ENCODE data around the gene SSH2. TPM values are rescaled to one million over a fixed set of nuclear protein-coding genes. Genes with fewer than 3 reads are reported as not detected.
A peak's percentile ranks its signal among the peaks of the same experiment; 100 is the strongest.

SSH2 gene
- total RNA-seq, 2 experiments from 2014 or later = 37.5 to 43.5 TPM

DNA sequence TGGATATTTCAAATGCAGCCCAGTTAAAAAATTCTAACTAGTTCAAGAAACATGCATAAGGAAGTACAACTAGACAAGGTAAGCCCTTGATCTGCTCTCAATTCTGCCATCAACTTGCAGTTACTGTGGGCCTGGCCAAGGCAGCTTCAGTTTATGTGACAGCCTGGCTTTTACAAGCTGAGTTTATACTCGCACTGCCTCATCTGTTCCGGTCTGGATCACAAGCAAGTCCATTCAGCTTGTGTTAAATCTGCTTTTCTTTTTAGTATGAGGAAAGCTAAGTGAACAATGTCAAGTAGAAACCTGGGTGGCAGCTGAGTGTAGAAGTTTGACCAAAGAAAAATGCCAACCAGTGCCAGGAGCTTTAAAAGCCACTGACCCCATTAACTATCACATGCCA, 230.7 kb downstream of the SSH2 start:
- no peaks in the 10 kb centered on the region for H3K9me3 Mint-ChIP-seq
- no peak overlapping the region for H3K4me3 Mint-ChIP-seq
- DNase-seq = no peak
- TF ChIP-seq, protein P1, sequence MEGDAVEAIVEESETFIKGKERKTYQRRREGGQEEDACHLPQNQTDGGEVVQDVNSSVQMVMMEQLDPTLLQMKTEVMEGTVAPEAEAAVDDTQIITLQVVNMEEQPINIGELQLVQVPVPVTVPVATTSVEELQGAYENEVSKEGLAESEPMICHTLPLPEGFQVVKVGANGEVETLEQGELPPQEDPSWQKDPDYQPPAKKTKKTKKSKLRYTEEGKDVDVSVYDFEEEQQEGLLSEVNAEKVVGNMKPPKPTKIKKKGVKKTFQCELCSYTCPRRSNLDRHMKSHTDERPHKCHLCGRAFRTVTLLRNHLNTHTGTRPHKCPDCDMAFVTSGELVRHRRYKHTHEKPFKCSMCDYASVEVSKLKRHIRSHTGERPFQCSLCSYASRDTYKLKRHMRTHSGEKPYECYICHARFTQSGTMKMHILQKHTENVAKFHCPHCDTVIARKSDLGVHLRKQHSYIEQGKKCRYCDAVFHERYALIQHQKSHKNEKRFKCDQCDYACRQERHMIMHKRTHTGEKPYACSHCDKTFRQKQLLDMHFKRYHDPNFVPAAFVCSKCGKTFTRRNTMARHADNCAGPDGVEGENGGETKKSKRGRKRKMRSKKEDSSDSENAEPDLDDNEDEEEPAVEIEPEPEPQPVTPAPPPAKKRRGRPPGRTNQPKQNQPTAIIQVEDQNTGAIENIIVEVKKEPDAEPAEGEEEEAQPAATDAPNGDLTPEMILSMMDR (IDR thresholded peaks at IDR 0.05) = no peak
- POLR2A ChIA-PET = interaction anchor here (1.0 to 1.7 kb wide), 2 partner anchors 60 to 82 kb away, joined by 3 to 5 read pairs; no protein-coding TSS in a partner anchor
- CTCF ChIA-PET = interaction anchor here (0.7 to 1.3 kb wide), 10 partner anchors 8 to 86 kb away, joined by 3 to 7 read pairs (median 3); no protein-coding TSS in a partner anchor
- H3K27me3 Mint-ChIP-seq = no peaks in the 10 kb centered on the region
- H3K27ac Mint-ChIP-seq = peak overlapping the region; percentile 7
- intact Hi-C loops (cut with micrococcal nuclease) = no loop called here
- peaks cover 23% of the 10 kb centered on the region for H3K4me1 Mint-ChIP-seq (ENCODE audit: low read depth)
- peaks cover 38% of the 10 kb centered on the region for H3K36me3 Mint-ChIP-seq (ENCODE audit: low read depth)
- no peak for ATAC-seq

DNA sequence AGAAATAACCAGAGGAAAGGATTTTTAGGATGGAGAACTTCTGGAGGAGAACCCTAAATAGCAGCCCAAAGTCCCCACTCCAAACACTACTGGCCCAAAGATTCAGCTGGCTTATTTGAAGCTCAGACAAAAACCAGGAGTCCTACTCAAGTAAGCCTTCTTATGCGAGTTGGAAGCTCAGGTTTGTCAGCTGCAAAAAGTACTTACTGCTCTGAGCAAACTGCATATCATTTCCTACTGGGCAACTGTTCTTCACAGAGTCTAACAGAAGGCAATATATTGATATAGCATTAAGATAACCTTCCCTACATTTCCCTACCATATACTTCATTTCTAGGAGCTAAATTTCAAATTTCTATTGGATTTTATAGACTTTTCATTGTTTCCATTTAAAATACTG, 231.2 kb downstream of the SSH2 start:
- intact Hi-C loops (cut with micrococcal nuclease) = no loop called here
- DNase-seq (no peak), ATAC-seq (no peak)
- CTCF ChIA-PET = interaction anchor here (0.7 to 1.3 kb wide), 6 partner anchors 10 to 86 kb away, joined by 3 to 7 read pairs (median 3); no protein-coding TSS in a partner anchor
- peaks cover 41% of the 10 kb centered on the region for H3K36me3 Mint-ChIP-seq (ENCODE audit: low read depth)
- no peak overlapping the region for H3K4me3 Mint-ChIP-seq
- TF ChIP-seq, protein P1 (IDR thresholded peaks at IDR 0.05) = no peak
- no peaks in the 10 kb centered on the region for H3K9me3 Mint-ChIP-seq
- POLR2A ChIA-PET = interaction anchor here (1.7 kb wide), 1 partner anchor 82 kb away, joined by 5 read pairs; no protein-coding TSS in a partner anchor
- H3K27me3 Mint-ChIP-seq = no peaks in the 10 kb centered on the region
- H3K27ac Mint-ChIP-seq = no peak overlapping the region
- peaks cover 22% of the 10 kb centered on the region for H3K4me1 Mint-ChIP-seq (ENCODE audit: low read depth)

DNA sequence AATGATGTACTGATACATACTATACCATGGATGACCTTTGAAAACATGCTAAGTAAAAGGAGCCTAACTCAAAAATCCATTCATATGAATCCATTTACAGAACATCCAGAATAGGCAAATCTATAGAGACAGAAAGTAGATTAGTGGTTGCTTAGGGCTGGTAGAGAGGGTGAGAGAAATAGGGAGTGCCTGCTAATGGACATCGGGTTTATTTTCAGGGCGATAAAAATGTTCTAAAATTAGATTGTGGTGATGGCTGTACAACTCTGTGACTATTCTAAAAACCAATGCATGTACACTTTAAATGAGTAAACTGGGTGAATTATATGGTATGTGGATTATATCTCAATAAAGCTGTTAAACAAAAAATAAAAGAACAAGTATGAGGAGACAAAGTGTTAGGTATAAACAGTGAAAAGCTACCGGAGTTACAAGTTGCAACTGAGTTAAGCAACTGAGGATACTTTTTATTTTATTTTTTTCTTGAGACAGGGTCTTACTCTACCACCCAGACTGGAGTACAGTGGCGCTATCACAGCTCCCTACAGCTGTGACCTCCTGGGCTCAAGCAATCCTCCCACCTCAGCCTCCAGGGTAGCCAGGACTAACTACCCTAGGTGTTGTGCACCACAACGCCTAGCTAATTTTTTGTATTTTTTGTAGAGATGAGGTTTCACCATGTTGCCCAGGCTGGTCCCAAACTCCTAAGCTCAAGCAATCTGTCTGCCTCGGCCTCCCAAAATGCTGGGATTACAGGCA, 231.8 kb downstream of the SSH2 start:
- Mint-ChIP-seq H3K4me1 (ENCODE audit: low read depth) (peaks cover 24% of the 10 kb centered on the region), H3K9me3 (no peaks in the 10 kb centered on the region), H3K4me3 (no peak overlapping the region), H3K27ac (peak overlapping the region; percentile 57), H3K27me3 (no peaks in the 10 kb centered on the region), H3K36me3 (ENCODE audit: low read depth) (peaks cover 42% of the 10 kb centered on the region)
- CTCF ChIA-PET = interaction anchor here (0.7 to 1.3 kb wide), 4 partner anchors 10 to 83 kb away, joined by 3 to 7 read pairs (median 4); no protein-coding TSS in a partner anchor
- POLR2A ChIA-PET = interaction anchor here (1.7 kb wide), 1 partner anchor 81 kb away, joined by 5 read pairs; no protein-coding TSS in a partner anchor
- TF ChIP-seq, protein P1 (IDR thresholded peaks at IDR 0.05) = no peak
- intact Hi-C loops (cut with micrococcal nuclease) = no loop called here
- no peak for DNase-seq
- no peak for ATAC-seq

DNA sequence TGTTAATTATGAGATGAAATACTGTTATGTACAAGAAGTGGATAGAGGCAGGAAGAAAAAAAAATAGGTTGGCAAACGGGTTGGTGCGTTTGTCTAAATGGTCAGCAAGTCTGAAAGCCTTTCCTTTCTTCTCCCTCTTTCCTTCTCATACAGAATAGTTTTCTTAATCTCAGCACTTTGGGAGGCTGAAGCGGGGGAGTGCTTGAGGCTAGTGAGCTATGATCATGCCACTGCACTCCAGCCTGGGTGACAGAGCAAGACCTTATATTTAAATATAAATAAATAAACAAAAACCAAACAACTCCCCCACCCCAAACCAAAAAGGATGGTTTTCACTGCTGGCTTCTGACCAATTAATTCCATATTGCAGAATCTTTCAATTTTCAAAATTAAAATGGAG, 232.7 kb downstream of the SSH2 start:
- TF ChIP-seq, protein P1 (IDR thresholded peaks at IDR 0.05) = no peak
- Mint-ChIP-seq H3K36me3 (ENCODE audit: low read depth) (peaks cover 38% of the 10 kb centered on the region), H3K9me3 (no peaks in the 10 kb centered on the region), H3K4me3 (no peak overlapping the region), H3K27ac (no peak overlapping the region), H3K27me3 (no peaks in the 10 kb centered on the region), H3K4me1 (ENCODE audit: low read depth) (peaks cover 27% of the 10 kb centered on the region)
- no peak for DNase-seq
- no peak for ATAC-seq
- ChIA-PET POLR2A (no interaction called here), CTCF (no interaction called here)
- intact Hi-C loops (cut with micrococcal nuclease) = no loop called here

DNA sequence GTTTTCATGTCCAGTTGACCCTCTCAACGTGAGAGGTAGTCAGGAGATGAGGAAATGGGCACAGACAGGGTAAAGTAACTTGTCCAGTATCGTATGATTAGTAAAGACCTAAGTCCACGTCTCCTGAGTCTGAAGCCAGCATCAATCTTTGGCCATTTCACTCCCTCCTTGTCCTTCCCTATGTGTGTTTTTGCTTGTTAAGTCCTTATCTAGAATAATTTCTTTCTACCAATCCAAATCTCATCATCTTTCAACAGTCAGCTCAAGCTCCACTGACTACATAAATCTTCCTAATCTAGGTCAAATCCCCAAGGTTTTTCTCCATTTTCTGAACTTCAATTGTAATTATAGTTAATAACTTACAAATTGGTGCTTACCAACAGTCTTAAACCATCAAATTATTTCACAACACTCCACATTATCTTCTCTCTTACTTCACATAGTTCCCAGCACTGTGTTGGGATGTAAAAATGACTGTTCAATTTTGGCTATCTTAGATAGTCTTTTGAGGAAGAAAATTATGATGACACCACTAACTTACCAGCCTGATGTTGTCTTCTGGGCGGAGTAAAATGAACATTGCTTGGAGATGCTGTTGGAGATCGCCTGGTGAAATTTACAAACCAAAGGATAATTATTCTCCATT, 235.0 kb downstream of the SSH2 start:
- POLR2A ChIA-PET = no interaction called here
- Mint-ChIP-seq H3K36me3 (ENCODE audit: low read depth) (peaks cover 35% of the 10 kb centered on the region), H3K4me3 (no peak overlapping the region), H3K4me1 (ENCODE audit: low read depth) (peaks cover 35% of the 10 kb centered on the region), H3K27me3 (no peaks in the 10 kb centered on the region), H3K9me3 (no peaks in the 10 kb centered on the region), H3K27ac (peak overlapping the region; percentile 51)
- DNase-seq (no peak), ATAC-seq (no peak)
- TF ChIP-seq, protein P1 (IDR thresholded peaks at IDR 0.05) = no peak
- intact Hi-C loops (cut with micrococcal nuclease) = no loop called here
- CTCF ChIA-PET = no interaction called here
